A549 treated with Hydrocortisone at 1 μM for 4 hours (cell line): ENCODE data around the gene TCEAL5. TPM values are rescaled to one million over a fixed set of nuclear protein-coding genes. Genes with fewer than 3 reads are reported as not detected.

ENCODE experiments used
- total RNA-seq: library from RNA; stranded (reverse); fragments of 200-300 nt; extraction: Qiagen RNA extraction; gene quantifications from 5 replicates; pipeline ENCODE4 v1.2.3, GENCODE V29; 2022

TCEAL5 gene, protein sequence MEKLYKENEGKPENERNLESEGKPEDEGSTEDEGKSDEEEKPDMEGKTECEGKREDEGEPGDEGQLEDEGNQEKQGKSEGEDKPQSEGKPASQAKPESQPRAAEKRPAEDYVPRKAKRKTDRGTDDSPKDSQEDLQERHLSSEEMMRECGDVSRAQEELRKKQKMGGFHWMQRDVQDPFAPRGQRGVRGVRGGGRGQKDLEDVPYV
- total RNA-seq = 0.11 TPM in 1 of 5 replicates, not detected in the others

DNA sequence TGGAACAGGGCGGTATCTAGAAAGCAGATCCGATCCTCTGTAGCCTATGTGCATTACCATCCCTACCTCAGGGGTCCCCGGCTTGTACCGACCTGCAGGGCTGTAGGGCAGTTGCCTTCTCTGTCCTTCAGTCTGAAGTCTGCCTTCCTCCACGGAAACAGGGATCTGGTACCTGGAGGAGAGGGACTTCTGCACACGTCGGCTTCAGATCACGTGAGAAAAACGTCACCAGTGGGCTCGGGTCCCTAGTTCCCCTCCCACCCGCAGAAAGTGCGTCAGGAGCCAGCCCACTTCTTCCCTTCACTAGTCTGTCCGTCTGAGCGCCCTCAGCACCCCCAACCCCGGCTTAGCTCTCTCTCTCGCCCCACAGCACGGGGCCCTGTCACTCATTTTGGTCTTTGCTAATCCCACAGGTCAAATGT lies at the start of gene TCEAL5:
TSS of gene TCEAL5 (minus strand) at position 170 of the 422 bp plus-strand sequence. CDS start 2,187 bp downstream, outside the sequence.

DNA sequence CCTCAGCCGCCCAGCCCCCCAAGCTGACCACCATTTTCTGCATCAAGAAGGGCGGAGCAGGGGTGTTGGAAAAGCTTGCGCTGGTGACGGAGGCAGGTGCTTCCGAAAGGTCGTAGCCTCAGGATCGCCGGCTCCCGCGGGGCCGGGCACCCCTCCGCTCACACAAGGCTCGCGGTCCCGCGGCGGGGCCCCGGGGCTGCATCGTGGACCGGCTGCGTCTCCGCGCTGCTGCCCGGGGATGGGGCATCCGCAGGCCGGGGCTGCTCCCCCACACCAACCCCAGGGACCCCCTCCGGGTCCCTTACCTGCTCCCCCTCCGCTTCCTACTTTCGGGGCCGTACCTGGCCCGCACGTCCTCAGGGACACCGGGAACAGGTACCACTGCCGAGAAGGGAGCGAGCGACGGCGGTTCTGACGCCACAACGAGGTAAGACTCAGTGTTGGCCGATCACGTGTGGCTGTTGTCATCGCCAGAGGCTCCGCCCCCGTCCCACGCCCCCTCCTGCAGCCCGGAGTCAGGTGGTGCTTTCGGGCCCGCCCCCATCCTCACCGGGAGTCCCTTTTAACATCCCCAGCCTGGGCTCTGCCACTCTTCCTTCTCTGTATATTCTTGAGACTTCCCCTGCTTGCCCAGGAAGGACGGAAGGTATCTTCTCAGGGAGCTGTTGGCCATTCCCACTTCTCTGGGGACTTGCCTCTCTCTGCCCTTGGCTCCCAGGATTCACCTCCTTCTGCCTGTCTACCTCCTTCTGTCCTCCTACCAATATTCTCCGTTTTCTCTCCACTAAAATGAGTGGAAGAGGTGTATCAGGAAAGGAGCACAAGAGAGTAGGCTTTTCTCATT lies 34.2 kb upstream of the TCEAL5 start, which contains the start of gene BEX2:
TSS of gene BEX2 (minus strand) at position 436 of the 844 bp plus-strand sequence. CDS start 1,014 bp downstream, outside the sequence.

GRCh38 chrX:103254921-103255493 lies 21.5 kb downstream of the TCEAL5 start, which contains the start of gene TCEAL8:
TCEAL8 (minus strand) TSS chrX:103255155; CDS start chrX:103253979, 1,176 bp downstream.

Other genes starting within 250 kb of the TCEAL5 start
- gene BEX1, start 212.6 kb downstream of the TCEAL5 start, total RNA-seq = not detected in 5 replicates
- 0.08 to 0.09 TPM (median 0.09 TPM) in 3 of 5 replicates, not detected in the others for gene NXF3, start 183.6 kb downstream of the TCEAL5 start, total RNA-seq
- 1.6 to 2.5 TPM (median 2.0 TPM) in 5 replicates for gene BEX4, start 61.6 kb downstream of the TCEAL5 start, total RNA-seq
- gene TCEAL8, start 21.6 kb downstream of the TCEAL5 start, total RNA-seq = 26.3 to 38.3 TPM (median 28.3 TPM) in 5 replicates
- 7.1 to 12.0 TPM (median 9.3 TPM) in 5 replicates for gene BEX2, start 34.2 kb upstream of the TCEAL5 start, total RNA-seq
- not detected in 5 replicates for gene TCEAL7, start 53.5 kb upstream of the TCEAL5 start, total RNA-seq
- gene TCEAL9, start 79.8 kb upstream of the TCEAL5 start, total RNA-seq = 87.2 to 150 TPM (median 94.3 TPM) in 5 replicates
- 224 to 269 TPM (median 256 TPM) in 5 replicates for gene BEX3, start 99.8 kb upstream of the TCEAL5 start, total RNA-seq
- 0.06 TPM in 3 of 5 replicates, not detected in the others for gene RAB40A, start 242.7 kb upstream of the TCEAL5 start, total RNA-seq